Fibroblast of lung (primary cell): ENCODE measurements around the gene CYP2A7. TPM values are rescaled to one million over a fixed set of nuclear protein-coding genes. Genes with fewer than 3 reads are reported as not detected.
A peak's percentile ranks its signal among the peaks of the same experiment; 100 is the strongest.
"Not testable (repeated sequence)": the region's sequence is repeated elsewhere in the genome, so short reads cannot be mapped to it uniquely, and the experiment has no call there.

Experiments used
- DNase-seq, 2 donors: peaks; one replicate each; pipeline versions ENCODE4 v3.0.0 to v3.0.0-alpha.2; 2010; ENCODE audit warnings: low read depth in 2 of 2
- H2AFZ ChIP-seq: 2 replicates; pipeline ENCODE4 v1.5.1; 2012; ENCODE audit warnings: low read length, control low read depth, inconsistent platforms
- H3K27ac ChIP-seq: 2 replicates; pipeline ENCODE4 v1.5.1; 2011; ENCODE audit warnings: low read length, control low read depth; ENCODE audit not compliant: insufficient read depth
- H3K27me3 ChIP-seq: 2 replicates; pipeline ENCODE4 v1.5.1; 2011; ENCODE audit warnings: mild to moderate bottlenecking, low read length; ENCODE audit not compliant: control insufficient read depth, insufficient read depth
- H3K36me3 ChIP-seq: 2 replicates; pipeline ENCODE4 v1.5.1; 2011; ENCODE audit warnings: low read length; ENCODE audit not compliant: control insufficient read depth, insufficient read depth
- H3K4me1 ChIP-seq: 2 replicates; pipeline ENCODE4 v1.5.1; 2011; ENCODE audit warnings: low read length; ENCODE audit not compliant: control insufficient read depth, insufficient read depth; ENCODE audit errors: extremely low read depth
- H3K4me2 ChIP-seq: 2 replicates; pipeline ENCODE4 v1.5.1; 2011; ENCODE audit warnings: low read length, control low read depth; ENCODE audit not compliant: insufficient read depth; ENCODE audit errors: extremely low read depth
- H3K4me3 ChIP-seq, 4 experiments: fragments of 200-600 bp in 1 of 4; sonication (generic) in 1 of 4; replicated peaks in 1 of 4; 2 replicates each; pipeline ENCODE4 v1.5.1; 2011 to 2016; ENCODE audit warnings: low read length in 4 of 4, low read depth in 3 of 4, mild to moderate bottlenecking in 3 of 4, control low read depth in 2 of 4, inconsistent platforms in 1 of 4, mixed read lengths in 1 of 4; ENCODE audit not compliant: insufficient read depth in 1 of 4; ENCODE audit errors: control extremely low read depth in 1 of 4
- H3K79me2 ChIP-seq: 2 replicates; pipeline ENCODE4 v1.5.1; 2012; ENCODE audit warnings: mild to moderate bottlenecking, low read length, inconsistent platforms; ENCODE audit not compliant: control insufficient read depth, insufficient read depth
- H3K9ac ChIP-seq: 2 replicates; pipeline ENCODE4 v1.5.1; 2011; ENCODE audit warnings: mild to moderate bottlenecking, low read length, control low read depth; ENCODE audit not compliant: insufficient read depth
- H3K9me3 ChIP-seq: 2 replicates; pipeline ENCODE4 v1.5.1; 2012; ENCODE audit warnings: low read depth, low read length; ENCODE audit not compliant: control insufficient read depth, insufficient read depth
- H4K20me1 ChIP-seq: 2 replicates; pipeline ENCODE4 v1.5.1; 2011; ENCODE audit warnings: low read length; ENCODE audit not compliant: control insufficient read depth, insufficient read depth; ENCODE audit errors: extremely low read depth
- EZH2 ChIP-seq: IDR thresholded peaks from 2 replicates; pipeline ENCODE4 v1.5.1; 2012; ENCODE audit warnings: low read length, control low read depth, mild to moderate bottlenecking; ENCODE audit errors: missing control alignments
- polyA plus RNA-seq, 2 donors: library from polyadenylated mRNA; depleted of rRNA in 1 of 2; stranded (reverse) in 1 of 2; unstranded in 1 of 2; fragments of >200 nt; gene quantifications; 2 replicates each; pipeline ENCODE4 v1.2.1, GENCODE V29; 2011 to 2012; ENCODE audit warnings: missing spikeins in 1 of 2
- total RNA-seq: library from RNA; depleted of rRNA; stranded (reverse); fragments of >200 nt; gene quantifications from 2 replicates; pipeline ENCODE4 v1.2.1, GENCODE V29; 2014
- TF ChIP-seq, protein P1 (sequence below), 2 donors: IDR thresholded peaks in 1 of 2; conservative IDR thresholded peaks in 1 of 2; 1 replicate in 1 of 2; 2 replicates in 1 of 2; pipeline ENCODE4 v1.5.1; 2011 to 2012; ENCODE audit warnings: low read length in 2 of 2, control low read depth in 1 of 2, inconsistent platforms in 1 of 2, low read depth in 1 of 2, mild to moderate bottlenecking in 1 of 2

CYP2A7 gene
- total and polyA plus RNA-seq, 2 donors (not counting 1 experiment from before 2014, with no cell fraction given) = not detected

DNA sequence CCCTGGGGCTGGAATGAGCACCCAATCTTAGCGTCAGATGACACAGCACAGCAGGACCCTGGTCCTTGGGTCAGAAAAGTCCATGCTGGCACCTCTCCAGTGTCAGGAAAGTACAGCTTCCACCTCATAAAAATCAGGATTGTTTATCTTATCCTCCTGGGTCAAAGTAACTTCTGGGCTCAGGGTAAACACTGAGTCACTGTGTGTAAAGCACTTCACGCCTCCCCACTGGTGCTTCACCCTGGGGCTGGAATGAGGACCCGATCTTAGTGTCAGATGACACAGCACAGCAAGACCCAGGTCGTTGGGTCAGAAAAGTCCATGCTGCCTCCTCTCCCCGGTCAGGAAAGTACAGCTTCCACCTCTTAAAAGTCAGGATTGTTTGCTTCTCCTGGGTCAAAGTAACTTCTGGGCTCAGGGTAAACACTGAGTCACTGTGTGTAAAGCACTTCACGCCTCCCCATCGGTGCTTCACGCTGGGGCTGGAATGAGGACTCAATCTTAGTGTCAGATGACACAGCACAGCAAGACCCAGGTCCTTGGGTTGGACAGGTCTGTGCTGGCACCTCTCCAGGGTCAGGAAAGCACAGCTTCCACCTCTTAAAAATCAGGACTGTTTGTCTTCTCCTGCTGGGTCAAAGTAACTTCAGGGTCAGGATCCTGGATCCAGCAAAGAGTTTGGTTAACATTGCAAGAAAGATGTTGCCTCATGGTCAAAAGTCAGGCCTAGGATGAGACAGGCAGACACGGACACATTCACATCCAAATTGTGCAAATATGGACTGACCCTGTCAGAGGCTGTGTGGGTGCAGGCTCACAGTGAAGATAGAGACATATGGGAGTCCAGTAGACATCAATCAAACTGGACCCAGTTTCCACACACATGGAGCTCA, 39.2 kb upstream of the CYP2A7 start:
- no peak overlapping the region for H3K9ac ChIP-seq
- H3K36me3 ChIP-seq = no peaks in the 10 kb centered on the region
- H3K27me3 ChIP-seq = no peaks in the 10 kb centered on the region
- no peaks in the 10 kb centered on the region for H3K79me2 ChIP-seq
- no peaks in the 10 kb centered on the region for H4K20me1 ChIP-seq
- DNase-seq = peak in 1 of 2 donors; percentile 6
- H3K4me2 ChIP-seq = no peak overlapping the region
- H2AFZ ChIP-seq = no peak overlapping the region
- no peaks in the 10 kb centered on the region for H3K9me3 ChIP-seq
- no peak overlapping the region for H3K4me3 ChIP-seq
- no peak for TF ChIP-seq EZH2
- TF ChIP-seq, protein P1, sequence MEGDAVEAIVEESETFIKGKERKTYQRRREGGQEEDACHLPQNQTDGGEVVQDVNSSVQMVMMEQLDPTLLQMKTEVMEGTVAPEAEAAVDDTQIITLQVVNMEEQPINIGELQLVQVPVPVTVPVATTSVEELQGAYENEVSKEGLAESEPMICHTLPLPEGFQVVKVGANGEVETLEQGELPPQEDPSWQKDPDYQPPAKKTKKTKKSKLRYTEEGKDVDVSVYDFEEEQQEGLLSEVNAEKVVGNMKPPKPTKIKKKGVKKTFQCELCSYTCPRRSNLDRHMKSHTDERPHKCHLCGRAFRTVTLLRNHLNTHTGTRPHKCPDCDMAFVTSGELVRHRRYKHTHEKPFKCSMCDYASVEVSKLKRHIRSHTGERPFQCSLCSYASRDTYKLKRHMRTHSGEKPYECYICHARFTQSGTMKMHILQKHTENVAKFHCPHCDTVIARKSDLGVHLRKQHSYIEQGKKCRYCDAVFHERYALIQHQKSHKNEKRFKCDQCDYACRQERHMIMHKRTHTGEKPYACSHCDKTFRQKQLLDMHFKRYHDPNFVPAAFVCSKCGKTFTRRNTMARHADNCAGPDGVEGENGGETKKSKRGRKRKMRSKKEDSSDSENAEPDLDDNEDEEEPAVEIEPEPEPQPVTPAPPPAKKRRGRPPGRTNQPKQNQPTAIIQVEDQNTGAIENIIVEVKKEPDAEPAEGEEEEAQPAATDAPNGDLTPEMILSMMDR (conservative IDR thresholded peaks at IDR 0.05 in 1 of 2, IDR thresholded peaks at IDR 0.05 in 1 of 2; ENCODE audit: low read depth in 1 of 2, low read length in 2 of 2) = no peak
- H3K27ac ChIP-seq = no peak overlapping the region
- H3K4me1 ChIP-seq = no peaks in the 10 kb centered on the region

DNA sequence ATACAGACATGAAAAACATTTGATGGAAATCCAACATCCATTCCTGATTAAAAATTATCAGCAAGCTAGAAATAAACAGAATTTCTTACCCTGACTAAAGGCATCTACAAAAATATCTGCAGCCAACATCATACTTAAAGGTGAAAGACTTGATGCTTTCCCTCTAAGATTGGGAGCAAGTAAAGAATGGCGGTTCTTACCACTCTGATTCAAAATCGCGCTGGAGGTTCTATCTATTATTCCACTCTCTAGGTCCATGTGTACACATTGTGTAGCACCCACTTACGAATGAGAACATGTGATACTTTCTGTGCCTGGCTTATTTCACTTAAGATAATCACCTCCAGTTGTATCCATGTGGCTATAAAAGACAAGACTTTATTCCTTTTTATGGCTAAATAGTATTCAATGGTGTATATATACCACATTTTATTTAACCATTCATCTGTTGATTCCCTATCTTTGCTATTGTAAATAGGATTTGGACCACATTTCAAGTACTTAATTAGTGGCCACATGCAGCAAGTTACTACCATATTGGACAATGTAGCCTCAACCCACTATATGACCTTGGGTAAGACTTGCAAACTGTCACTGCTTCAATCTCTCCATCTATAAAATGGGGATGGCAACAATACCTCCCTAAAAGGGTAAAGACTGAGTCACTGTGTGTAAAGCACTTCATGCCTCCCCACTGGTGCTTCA, 38.4 kb upstream of the CYP2A7 start:
- Histone ChIP-seq H4K20me1 (no peaks in the 10 kb centered on the region), H3K4me2 (no peak overlapping the region), H3K79me2 (no peaks in the 10 kb centered on the region), H3K9ac (no peak overlapping the region), H3K9me3 (no peaks in the 10 kb centered on the region), H3K4me3 (no peak overlapping the region), H3K27me3 (no peaks in the 10 kb centered on the region), H2AFZ (no peak overlapping the region), H3K27ac (no peak overlapping the region), H3K36me3 (no peaks in the 10 kb centered on the region), H3K4me1 (no peaks in the 10 kb centered on the region)
- TF ChIP-seq EZH2 = no peak
- TF ChIP-seq, protein P1 (conservative IDR thresholded peaks at IDR 0.05 in 1 of 2, IDR thresholded peaks at IDR 0.05 in 1 of 2; ENCODE audit: low read depth in 1 of 2, low read length in 2 of 2) = no peak
- no peak for DNase-seq

DNA sequence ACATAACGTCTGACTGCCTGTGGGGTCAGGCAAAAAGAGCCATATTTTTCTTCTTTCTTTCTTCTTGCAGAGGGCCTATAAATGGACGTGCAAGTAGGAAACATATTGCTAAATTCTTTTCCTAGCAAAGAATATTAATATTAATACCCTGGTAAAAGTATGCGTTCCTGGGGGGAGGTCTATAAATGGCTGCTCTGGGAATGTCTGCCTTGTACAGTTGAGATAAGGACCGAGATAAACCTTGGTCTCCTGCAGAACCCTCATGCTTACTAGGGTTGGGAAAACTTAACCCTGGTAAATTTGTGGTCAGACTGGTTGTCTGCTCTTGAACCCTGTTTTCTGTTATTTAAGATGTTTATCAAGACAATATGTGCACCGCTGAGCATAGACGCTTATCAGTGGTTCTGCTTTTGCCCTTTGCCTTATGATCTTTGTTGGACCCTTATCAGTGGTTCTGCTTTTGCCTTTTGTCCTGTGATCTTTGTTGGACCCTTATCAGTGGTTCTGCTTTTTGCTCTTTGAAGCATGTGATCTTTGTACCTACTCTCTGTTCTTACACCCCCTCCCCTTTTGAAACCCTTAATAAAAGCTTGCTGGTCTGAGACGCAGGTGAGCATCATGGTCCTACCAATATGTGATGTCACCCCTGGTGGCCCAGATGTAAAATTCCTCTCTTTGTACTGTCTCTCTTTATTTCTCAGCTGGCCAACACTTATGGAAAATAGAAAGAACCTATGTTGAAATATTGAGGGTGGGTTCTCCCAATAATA, 37.7 kb upstream of the CYP2A7 start:
- H3K4me3 ChIP-seq, H3K4me2 ChIP-seq, H3K27ac ChIP-seq, H3K4me1 ChIP-seq, H3K27me3 ChIP-seq, H2AFZ ChIP-seq, DNase-seq, H3K9me3 ChIP-seq, H4K20me1 ChIP-seq, H3K79me2 ChIP-seq, H3K36me3 ChIP-seq, H3K9ac ChIP-seq: not testable (repeated sequence)

DNA sequence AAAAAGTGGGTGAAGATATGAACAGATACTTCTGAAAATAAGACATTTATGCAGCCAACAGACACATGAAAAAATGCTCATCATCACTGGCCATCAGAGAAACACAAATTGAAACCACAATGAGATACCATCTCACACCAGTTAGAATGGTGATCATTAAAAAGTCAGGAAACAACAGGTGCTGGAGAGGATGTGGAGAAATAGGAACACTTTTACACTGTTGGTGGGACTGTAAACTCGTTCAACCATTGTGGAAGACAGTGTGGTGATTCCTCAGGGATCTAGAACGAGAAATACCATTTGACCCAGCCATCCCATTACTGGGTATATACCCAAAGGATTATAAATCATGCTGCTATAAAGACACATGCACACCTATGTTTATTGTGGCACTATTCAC, 36.3 kb upstream of the CYP2A7 start:
- not testable (repeated sequence) for H4K20me1 ChIP-seq, H3K9me3 ChIP-seq, DNase-seq, H3K4me2 ChIP-seq, H3K4me3 ChIP-seq, H3K27me3 ChIP-seq, H2AFZ ChIP-seq, H3K4me1 ChIP-seq, H3K79me2 ChIP-seq, H3K27ac ChIP-seq, H3K36me3 ChIP-seq, H3K9ac ChIP-seq
